Keratinocyte (primary cell): ENCODE measurements around the gene FAM163A. TPM values are rescaled to one million over a fixed set of nuclear protein-coding genes. Genes with fewer than 3 reads are reported as not detected.

Experiments used
- DNase-seq: peaks from one replicate; pipeline ENCODE4 v3.0.0-alpha.2; 2011; ENCODE audit warnings: low read depth, missing footprints, low spot score
- FAIRE-seq: peaks from 2 replicates; lab custom pipeline; 2011; peaks lifted over from hg19 to GRCh38; lab: Jason Lieb, UNC
- H2AFZ ChIP-seq: 2 replicates; pipeline ENCODE4 v1.6.0; 2012; ENCODE audit warnings: low read length, control low read depth, inconsistent platforms; ENCODE audit not compliant: control insufficient read depth
- H3K27ac ChIP-seq: 2 replicates; pipeline ENCODE4 v1.5.1; 2011; ENCODE audit warnings: low read length; ENCODE audit not compliant: control insufficient read depth, insufficient read depth
- H3K27me3 ChIP-seq: 3 replicates; pipeline ENCODE4 v1.6.0; 2011; ENCODE audit warnings: low read length; ENCODE audit not compliant: control insufficient read depth, insufficient read depth; ENCODE audit errors: extremely low read depth
- H3K36me3 ChIP-seq, 2 experiments: 2 replicates in 1 of 2; 3 replicates in 1 of 2; pipeline ENCODE4 v1.5.1; 2011; ENCODE audit warnings: low read length in 2 of 2, mild to moderate bottlenecking in 1 of 2; ENCODE audit not compliant: control insufficient read depth in 2 of 2, insufficient read depth in 2 of 2; ENCODE audit errors: extremely low read depth in 1 of 2
- H3K4me1 ChIP-seq: 3 replicates; pipeline ENCODE4 v1.5.1; 2011; ENCODE audit warnings: low read length; ENCODE audit not compliant: control insufficient read depth, insufficient read depth; ENCODE audit errors: extremely low read depth
- H3K4me2 ChIP-seq: 3 replicates; pipeline ENCODE4 v1.6.0; 2011; ENCODE audit warnings: low read depth, low read length; ENCODE audit not compliant: control insufficient read depth, insufficient read depth; ENCODE audit errors: extremely low read depth
- H3K4me3 ChIP-seq, 3 experiments: fragments of 200-600 bp in 1 of 3; sonication (generic) in 1 of 3; 2 replicates in 2 of 3; 3 replicates in 1 of 3; pipeline ENCODE4 v1.5.1; 2011 to 2016; ENCODE audit warnings: low read length in 3 of 3, mild to moderate bottlenecking in 3 of 3, control low read depth in 2 of 3, inconsistent platforms in 1 of 3, low read depth in 1 of 3, mixed read lengths in 1 of 3, mixed run types in 1 of 3, moderate library complexity in 1 of 3; ENCODE audit not compliant: control insufficient read depth in 2 of 3, insufficient read depth in 2 of 3; ENCODE audit errors: extremely low read depth in 1 of 3
- H3K79me2 ChIP-seq: 2 replicates; pipeline ENCODE4 v1.6.0; 2012; ENCODE audit warnings: low read length; ENCODE audit not compliant: control insufficient read depth, insufficient read depth
- H3K9ac ChIP-seq: 3 replicates; pipeline ENCODE4 v1.6.0; 2011; ENCODE audit warnings: low read length; ENCODE audit not compliant: control insufficient read depth, insufficient read depth; ENCODE audit errors: extremely low read depth
- H3K9me1 ChIP-seq: 3 replicates; pipeline ENCODE4 v1.6.0; 2011; ENCODE audit warnings: low read length; ENCODE audit not compliant: control insufficient read depth, insufficient read depth; ENCODE audit errors: extremely low read depth
- H3K9me3 ChIP-seq: 2 replicates; pipeline ENCODE4 v1.5.1; 2012; ENCODE audit warnings: low read depth, low read length; ENCODE audit not compliant: control insufficient read depth
- H4K20me1 ChIP-seq: 3 replicates; pipeline ENCODE4 v1.6.0; 2011; ENCODE audit warnings: low read length; ENCODE audit not compliant: control insufficient read depth, insufficient read depth; ENCODE audit errors: extremely low read depth
- EZH2 ChIP-seq: IDR thresholded peaks from one replicate; pipeline ENCODE4 v1.6.1; 2012; ENCODE audit warnings: inconsistent platforms, mild to moderate bottlenecking, low read length, moderate library complexity
- dilution Hi-C: fragments of 300-500 bp; cut with MboI; formaldehyde crosslinking; loops from one replicate; pipeline ENCODE4 v1.7.0; 2020; ENCODE audit warnings: low sequenced_read_pairs; ENCODE audit not compliant: extremely low pct_ligation_motif_present
- polyA plus RNA-seq, 5 experiments: library from polyadenylated mRNA; depleted of rRNA in 3 of 5; stranded (reverse) in 3 of 5; stranded (forward) in 1 of 5; unstranded in 1 of 5; fragments of >200 nt; gene quantifications; 1 replicate in 1 of 5; 2 replicates in 3 of 5; 3 replicates in 1 of 5; pipeline versions ENCODE4 v1.2.1 to v1.2.3, GENCODE V29; 2011 to 2012; ENCODE audit warnings: missing spikeins in 2 of 5, low read depth in 1 of 5, low replicate concordance in 1 of 5
- TF ChIP-seq, protein P1 (sequence below), 3 experiments: IDR thresholded peaks in 1 of 3; conservative IDR thresholded peaks in 1 of 3; optimal IDR thresholded peaks in 1 of 3; 2 replicates in 2 of 3; 3 replicates in 1 of 3; pipeline versions ENCODE3 to v1.5.1; 2011; ENCODE audit warnings: low read length in 3 of 3, mild to moderate bottlenecking in 3 of 3, moderate library complexity in 2 of 3, control low read depth in 1 of 3, inconsistent platforms in 1 of 3; ENCODE audit not compliant: insufficient read depth in 2 of 3; ENCODE audit errors: extremely low read depth in 1 of 3

Gene FAM163A
- polyA plus RNA-seq, 1 donor (not counting 4 experiments of a cell fraction or from before 2014, with no cell fraction given): not detected

DNA sequence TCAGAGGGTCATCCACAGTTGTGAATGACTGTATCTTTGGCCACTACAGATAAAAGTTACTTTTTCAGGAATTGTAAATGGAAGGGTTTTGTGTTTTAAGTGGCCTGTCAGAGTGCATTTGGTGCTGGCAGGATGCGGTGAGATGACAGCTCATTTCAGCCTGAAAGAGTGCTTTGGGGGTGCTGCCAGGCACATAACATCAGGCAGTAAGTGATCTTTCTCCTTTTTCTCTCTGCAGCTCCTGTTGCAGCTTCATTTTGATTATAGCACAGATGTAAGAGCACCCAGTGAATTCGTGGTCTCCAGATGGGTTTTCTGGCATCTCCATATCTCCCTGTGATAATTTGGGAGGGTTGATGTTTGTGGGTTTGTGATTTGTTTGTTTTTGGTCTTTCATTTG is 14.8 kb upstream of the FAM163A start:
- no peaks in the 10 kb centered on the region for H3K4me1 ChIP-seq
- dilution Hi-C loops: no loop called here
- no peak for TF ChIP-seq EZH2
- TF ChIP-seq, protein P1, sequence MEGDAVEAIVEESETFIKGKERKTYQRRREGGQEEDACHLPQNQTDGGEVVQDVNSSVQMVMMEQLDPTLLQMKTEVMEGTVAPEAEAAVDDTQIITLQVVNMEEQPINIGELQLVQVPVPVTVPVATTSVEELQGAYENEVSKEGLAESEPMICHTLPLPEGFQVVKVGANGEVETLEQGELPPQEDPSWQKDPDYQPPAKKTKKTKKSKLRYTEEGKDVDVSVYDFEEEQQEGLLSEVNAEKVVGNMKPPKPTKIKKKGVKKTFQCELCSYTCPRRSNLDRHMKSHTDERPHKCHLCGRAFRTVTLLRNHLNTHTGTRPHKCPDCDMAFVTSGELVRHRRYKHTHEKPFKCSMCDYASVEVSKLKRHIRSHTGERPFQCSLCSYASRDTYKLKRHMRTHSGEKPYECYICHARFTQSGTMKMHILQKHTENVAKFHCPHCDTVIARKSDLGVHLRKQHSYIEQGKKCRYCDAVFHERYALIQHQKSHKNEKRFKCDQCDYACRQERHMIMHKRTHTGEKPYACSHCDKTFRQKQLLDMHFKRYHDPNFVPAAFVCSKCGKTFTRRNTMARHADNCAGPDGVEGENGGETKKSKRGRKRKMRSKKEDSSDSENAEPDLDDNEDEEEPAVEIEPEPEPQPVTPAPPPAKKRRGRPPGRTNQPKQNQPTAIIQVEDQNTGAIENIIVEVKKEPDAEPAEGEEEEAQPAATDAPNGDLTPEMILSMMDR (optimal IDR thresholded peaks at IDR 0.05 in 1 of 3, IDR thresholded peaks at IDR 0.05 in 1 of 3, conservative IDR thresholded peaks at IDR 0.05 in 1 of 3; ENCODE audit: extremely low read depth in 1 of 3, insufficient read depth in 2 of 3, low read length in 3 of 3): no peak
- FAIRE-seq (no peak), DNase-seq (no peak)
- H3K9me1 ChIP-seq: no peaks in the 10 kb centered on the region
- H4K20me1 ChIP-seq: no peaks in the 10 kb centered on the region
- H2AFZ ChIP-seq: no peak overlapping the region
- H3K4me3 ChIP-seq: no peak overlapping the region
- no peaks in the 10 kb centered on the region for H3K9me3 ChIP-seq
- no peak overlapping the region for H3K4me2 ChIP-seq
- no peaks in the 10 kb centered on the region for H3K36me3 ChIP-seq
- peaks cover 9% of the 10 kb centered on the region for H3K27me3 ChIP-seq
- H3K27ac ChIP-seq: no peak overlapping the region
- H3K9ac ChIP-seq: no peak overlapping the region
- no peaks in the 10 kb centered on the region for H3K79me2 ChIP-seq

DNA sequence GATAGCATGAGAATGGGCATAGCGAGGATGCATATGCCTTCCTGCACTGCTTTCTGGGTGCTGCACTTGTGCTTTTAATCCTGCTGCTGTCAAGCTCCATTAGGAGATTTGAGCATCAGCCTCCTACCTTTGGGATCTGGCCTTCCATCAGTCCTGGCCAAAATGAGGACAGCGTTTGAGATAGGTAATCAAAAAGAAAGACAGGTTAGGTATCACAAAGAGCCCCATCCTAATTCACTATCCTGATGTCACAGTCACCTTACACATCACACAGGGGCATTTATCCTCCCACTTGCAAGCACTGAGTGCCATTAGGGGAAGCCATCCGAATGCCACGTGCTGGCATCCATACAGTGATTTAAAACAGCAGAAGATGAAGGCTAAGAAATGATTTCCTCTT is 13.2 kb upstream of the FAM163A start:
- H3K79me2 ChIP-seq: no peaks in the 10 kb centered on the region
- H3K4me1 ChIP-seq: no peaks in the 10 kb centered on the region
- TF ChIP-seq, protein P1 (optimal IDR thresholded peaks at IDR 0.05 in 1 of 3, IDR thresholded peaks at IDR 0.05 in 1 of 3, conservative IDR thresholded peaks at IDR 0.05 in 1 of 3; ENCODE audit: extremely low read depth in 1 of 3, insufficient read depth in 2 of 3, low read length in 3 of 3): no peak
- TF ChIP-seq EZH2: no peak
- no peaks in the 10 kb centered on the region for H3K36me3 ChIP-seq
- DNase-seq (no peak), FAIRE-seq (no peak)
- no peak overlapping the region for H3K4me2 ChIP-seq
- no peaks in the 10 kb centered on the region for H4K20me1 ChIP-seq
- no peak overlapping the region for H3K9ac ChIP-seq
- no peak overlapping the region for H3K27ac ChIP-seq
- dilution Hi-C loops: no loop called here
- H3K9me3 ChIP-seq: no peaks in the 10 kb centered on the region
- H2AFZ ChIP-seq: no peak overlapping the region
- no peaks in the 10 kb centered on the region for H3K9me1 ChIP-seq
- H3K27me3 ChIP-seq: peaks cover 9% of the 10 kb centered on the region
- no peak overlapping the region for H3K4me3 ChIP-seq
